Activated naive CD4-positive, alpha-beta T cell treated with anti-CD3 and anti-CD28 coated beads for 36 hours (primary cell): Measurements from ENCODE around the gene MZT2A. TPM values are rescaled to one million over a fixed set of nuclear protein-coding genes. Genes with fewer than 3 reads are reported as not detected.
"Not testable (repeated sequence)": the region's sequence is repeated elsewhere in the genome, so short reads cannot be mapped to it uniquely, and the experiment has no call there.

Experiments
- CTCF ChIA-PET: fragments of 350-600 bp; sonication (Branson Sonifier 250); formaldehyde crosslinking; loops from one replicate; lab custom pipeline; 2021; ENCODE audit warnings: antibody characterized with exemption; lab: Charles Lee
- DNase-seq: peaks from one replicate; pipeline ENCODE4 v3.0.0-alpha.2; 2020
- H3K27ac Mint-ChIP-seq: one replicate; pipeline ENCODE4 v1.8.0; 2021; ENCODE audit warnings: mild to moderate bottlenecking, mixed read lengths
- H3K27me3 Mint-ChIP-seq: one replicate; pipeline ENCODE4 v1.8.0; 2021; ENCODE audit warnings: low read depth, mixed read lengths
- H3K36me3 Mint-ChIP-seq: one replicate; pipeline ENCODE4 v1.8.0; 2021; ENCODE audit warnings: low read depth, mixed read lengths
- H3K4me1 Mint-ChIP-seq: one replicate; pipeline ENCODE4 v1.8.0; 2021; ENCODE audit warnings: low read depth, mixed read lengths
- H3K4me3 Mint-ChIP-seq: one replicate; pipeline ENCODE4 v1.8.0; 2021; ENCODE audit warnings: mild to moderate bottlenecking, moderate library complexity, mixed read lengths
- H3K9me3 Mint-ChIP-seq: one replicate; pipeline ENCODE4 v1.8.0; 2021; ENCODE audit warnings: mixed read lengths
- intact Hi-C: fragments of 100-400 bp; cut with micrococcal nuclease; formaldehyde crosslinking; loops from one replicate; pipeline ENCODE4 v1.15.1; 2023
- total RNA-seq, 2 experiments: library from RNA; stranded (reverse); gene quantifications; one replicate each; pipeline ENCODE4 v1.2.3, GENCODE V29; 2021

Gene MZT2A
- total RNA-seq, 2 experiments from 2014 or later = 230 to 231 TPM

- Mint-ChIP-seq H3K9me3 (no peaks in the 10 kb centered on the region), H3K4me3 (no peak overlapping the region), H3K27me3 (no peaks in the 10 kb centered on the region), H3K4me1 (no peaks in the 10 kb centered on the region), H3K36me3 (peaks cover 21% of the 10 kb centered on the region), H3K27ac (no peak overlapping the region)
- no peak for DNase-seq
- CTCF ChIA-PET = no interaction called here
- intact Hi-C loops = no loop called here
Measured at GRCh38 chr2:131517106-131517831, 25.1 kb upstream of the MZT2A start.

GRCh38 chr2:131516621-131517020 is 24.4 kb upstream of the MZT2A start:
- DNase-seq, CTCF ChIA-PET, H3K27ac Mint-ChIP-seq, H3K4me3 Mint-ChIP-seq, H3K9me3 Mint-ChIP-seq, H3K27me3 Mint-ChIP-seq, intact Hi-C loops, H3K4me1 Mint-ChIP-seq: not testable (repeated sequence)
- H3K36me3 Mint-ChIP-seq = peaks cover 21% of the 10 kb centered on the region

DNA sequence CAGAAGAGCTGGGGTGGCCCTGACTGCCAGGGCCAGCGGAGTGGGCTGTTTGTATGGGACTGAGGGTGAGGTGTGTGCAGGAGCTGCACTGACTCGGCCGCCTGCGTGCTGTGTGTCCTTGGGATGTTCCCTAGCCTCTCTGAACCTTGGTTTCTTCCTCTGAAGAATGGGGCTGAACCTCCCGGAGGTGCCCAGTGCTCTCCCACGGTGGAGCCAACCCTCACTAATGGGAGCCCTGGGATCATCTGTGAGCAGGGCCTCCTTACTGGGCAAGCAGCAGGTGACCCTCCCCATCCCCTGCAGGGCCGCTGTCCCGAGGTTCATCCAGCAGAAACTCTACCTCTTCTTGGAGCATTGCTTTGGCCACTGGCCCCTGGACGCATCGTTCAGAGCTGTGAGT is 23.8 kb upstream of the MZT2A start:
- H3K9me3 Mint-ChIP-seq = no peaks in the 10 kb centered on the region
- CTCF ChIA-PET = no interaction called here
- peaks cover 21% of the 10 kb centered on the region for H3K36me3 Mint-ChIP-seq
- no peak overlapping the region for H3K4me3 Mint-ChIP-seq
- intact Hi-C loops = no loop called here
- DNase-seq = no peak
- no peaks in the 10 kb centered on the region for H3K4me1 Mint-ChIP-seq
- H3K27me3 Mint-ChIP-seq = no peaks in the 10 kb centered on the region
- no peak overlapping the region for H3K27ac Mint-ChIP-seq

DNA sequence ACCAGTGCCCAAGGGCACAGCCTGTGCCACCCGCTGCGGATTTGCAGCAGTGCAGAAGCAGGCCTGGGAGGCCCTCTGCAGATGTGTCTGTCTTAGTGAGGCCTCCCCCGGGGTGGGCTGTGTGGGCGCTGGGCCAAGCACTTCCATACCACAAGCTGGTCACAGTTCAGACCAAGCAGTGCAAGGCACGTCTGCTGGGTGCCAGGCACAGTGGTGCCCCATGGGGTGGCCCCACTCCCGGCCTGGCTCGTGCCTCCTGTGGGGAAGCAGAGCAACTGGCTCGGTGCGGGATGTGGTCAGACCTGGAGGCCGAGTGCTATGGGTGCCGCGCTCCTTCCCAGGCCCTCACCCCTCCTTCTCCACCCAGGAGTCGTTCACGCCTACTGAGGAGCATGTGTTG is 23.0 kb upstream of the MZT2A start:
- H3K36me3 Mint-ChIP-seq = peaks cover 20% of the 10 kb centered on the region
- H3K9me3 Mint-ChIP-seq, CTCF ChIA-PET, H3K4me3 Mint-ChIP-seq, H3K27ac Mint-ChIP-seq, DNase-seq, H3K4me1 Mint-ChIP-seq, intact Hi-C loops, H3K27me3 Mint-ChIP-seq: not testable (repeated sequence)

- DNase-seq, H3K4me3 Mint-ChIP-seq, H3K27me3 Mint-ChIP-seq, intact Hi-C loops, CTCF ChIA-PET, H3K4me1 Mint-ChIP-seq, H3K9me3 Mint-ChIP-seq: not testable (repeated sequence)
- Mint-ChIP-seq H3K36me3 (peaks cover 18% of the 10 kb centered on the region), H3K27ac (peak overlapping the region; percentile 36)
Measured at GRCh38 chr2:131514408-131515166, 22.4 kb upstream of the MZT2A start.

GRCh38 chr2:131511969-131512870 is 20.0 kb upstream of the MZT2A start:
- not testable (repeated sequence) for H3K4me3 Mint-ChIP-seq

GRCh38 chr2:131511291-131511968 is 19.2 kb upstream of the MZT2A start:
- peaks cover 20% of the 10 kb centered on the region for H3K36me3 Mint-ChIP-seq
- H3K27ac Mint-ChIP-seq, H3K27me3 Mint-ChIP-seq, H3K4me1 Mint-ChIP-seq, H3K4me3 Mint-ChIP-seq, intact Hi-C loops, CTCF ChIA-PET, H3K9me3 Mint-ChIP-seq, DNase-seq: not testable (repeated sequence)

More at GRCh38 chr2:131511969-131512870, 20.0 kb upstream of the MZT2A start:
- intact Hi-C loops, H3K4me1 Mint-ChIP-seq, H3K9me3 Mint-ChIP-seq, DNase-seq, H3K27ac Mint-ChIP-seq, CTCF ChIA-PET, H3K27me3 Mint-ChIP-seq: not testable (repeated sequence)
- peaks cover 21% of the 10 kb centered on the region for H3K36me3 Mint-ChIP-seq

- CTCF ChIA-PET = no interaction called here
- Mint-ChIP-seq H3K4me3 (no peak overlapping the region), H3K4me1 (no peaks in the 10 kb centered on the region), H3K9me3 (no peaks in the 10 kb centered on the region), H3K36me3 (peaks cover 25% of the 10 kb centered on the region), H3K27me3 (no peaks in the 10 kb centered on the region), H3K27ac (no peak overlapping the region)
- intact Hi-C loops = no loop called here
- no peak for DNase-seq
Measured at GRCh38 chr2:131509615-131510014, 17.4 kb upstream of the MZT2A start.

GRCh38 chr2:131504082-131504750 is 12.0 kb upstream of the MZT2A start:
- CTCF ChIA-PET = interaction anchor here (1.0 kb wide), 1 partner anchor 11 kb away, joined by 4 read pairs; no protein-coding TSS in a partner anchor

GRCh38 chr2:131503587-131503986 is 11.4 kb upstream of the MZT2A start:
- H3K9me3 Mint-ChIP-seq, intact Hi-C loops, CTCF ChIA-PET, H3K27ac Mint-ChIP-seq, H3K4me3 Mint-ChIP-seq, DNase-seq, H3K4me1 Mint-ChIP-seq, H3K27me3 Mint-ChIP-seq: not testable (repeated sequence)
- H3K36me3 Mint-ChIP-seq = peaks cover 35% of the 10 kb centered on the region

More at GRCh38 chr2:131504082-131504750, 12.0 kb upstream of the MZT2A start:
- DNase-seq, H3K27me3 Mint-ChIP-seq, intact Hi-C loops, H3K4me3 Mint-ChIP-seq, H3K9me3 Mint-ChIP-seq, H3K4me1 Mint-ChIP-seq, H3K27ac Mint-ChIP-seq: not testable (repeated sequence)
- H3K36me3 Mint-ChIP-seq = peaks cover 35% of the 10 kb centered on the region

DNA sequence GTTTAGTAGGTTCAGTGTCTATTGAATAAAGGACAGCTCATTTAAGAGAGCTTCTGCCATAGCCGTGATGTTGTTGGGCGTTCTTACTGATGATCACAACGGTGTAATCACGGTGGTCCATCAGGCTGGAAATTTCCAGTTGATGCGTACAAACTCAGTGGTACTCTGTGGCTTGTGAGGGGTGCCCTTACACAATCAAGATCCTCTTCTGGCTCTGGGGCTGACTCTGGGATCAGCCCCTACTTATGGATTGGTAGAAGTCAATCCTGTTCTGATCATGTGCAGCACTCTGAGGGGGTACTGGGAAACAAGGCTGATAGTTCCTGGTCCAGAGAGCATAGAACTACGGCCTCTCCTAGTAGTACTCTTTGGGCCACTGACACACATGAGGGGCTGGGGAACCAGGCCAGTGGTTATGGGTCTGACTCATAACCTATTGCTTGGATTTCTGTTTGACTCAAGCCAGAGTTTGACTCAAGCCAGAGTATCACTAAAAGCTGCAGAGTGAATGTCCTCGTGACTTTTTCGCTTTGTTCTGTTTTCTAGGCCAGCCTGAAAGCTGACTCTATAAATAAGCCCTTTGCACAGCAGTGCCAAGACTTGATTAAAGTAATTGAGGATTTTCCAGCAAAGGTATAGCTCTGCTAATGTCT is 6.2 kb upstream of the MZT2A start:
- H3K9me3 Mint-ChIP-seq, H3K27me3 Mint-ChIP-seq, H3K4me3 Mint-ChIP-seq, CTCF ChIA-PET: not testable (repeated sequence)
- intact Hi-C loops = loop anchor here (10.0 kb wide), 1 partner anchor 1124 kb away; no protein-coding TSS in a partner anchor
- DNase-seq = peak; percentile 26
- Mint-ChIP-seq H3K27ac (peak overlapping the region; percentile 4), H3K4me1 (peaks cover 35% of the 10 kb centered on the region), H3K36me3 (peaks cover 16% of the 10 kb centered on the region)
